H1 (cell line): ENCODE data around the gene LRRC37A3. TPM values are rescaled to one million over a fixed set of nuclear protein-coding genes. Genes with fewer than 3 reads are reported as not detected.
"Not testable (repeated sequence)": the region's sequence is repeated elsewhere in the genome, so short reads cannot be mapped to it uniquely, and the experiment has no call there.

Experiments used
- CTCF ChIA-PET: fragments of 300-600 bp; sonication (Branson Sonifier 250); formaldehyde crosslinking; loops from one replicate; lab custom pipeline; 2021; ENCODE audit not compliant: partially characterized antibody; lab: Charles Lee
- POLR2A ChIA-PET: fragments of 300-600 bp; sonication (Branson Sonifier 250); formaldehyde crosslinking; loops from one replicate; lab custom pipeline; 2021; ENCODE audit warnings: inconsistent platforms; ENCODE audit not compliant: partially characterized antibody; lab: Charles Lee
- DNase-seq, 2 experiments: peaks; one replicate each; pipeline versions ENCODE4 v3.0.0 to v3.0.0-alpha.2; 2010 to 2022; ENCODE audit warnings: low spot score in 2 of 2, low read depth in 1 of 2, mixed read lengths in 1 of 2
- FAIRE-seq: peaks from 2 replicates; lab custom pipeline; 2011; peaks lifted over from hg19 to GRCh38; lab: Jason Lieb, UNC
- H2AFZ ChIP-seq: 2 replicates; pipeline ENCODE4 v1.8.1; 2012; ENCODE audit warnings: low read length, inconsistent platforms
- H2AK5ac ChIP-seq: 2 replicates; pipeline ENCODE4 v1.6.1; 2013; ENCODE audit warnings: low read depth, low read length
- H2BK120ac ChIP-seq: replicated peaks from 2 replicates; pipeline ENCODE3; 2013; ENCODE audit warnings: low read depth, low read length, inconsistent platforms
- H2BK12ac ChIP-seq: 2 replicates; pipeline ENCODE4 v1.6.1; 2013; ENCODE audit warnings: low read depth, low read length
- H2BK15ac ChIP-seq: 2 replicates; pipeline ENCODE4 v1.6.1; 2013; ENCODE audit warnings: low read length
- H2BK20ac ChIP-seq: 2 replicates; pipeline ENCODE4 v1.6.1; 2013; ENCODE audit warnings: low read length
- H2BK5ac ChIP-seq: 2 replicates; pipeline ENCODE4 v1.6.1; 2013; ENCODE audit warnings: low read depth, low read length
- H3K14ac ChIP-seq: 2 replicates; pipeline ENCODE4 v1.6.1; 2013; ENCODE audit warnings: inconsistent platforms; ENCODE audit not compliant: insufficient read length
- H3K18ac ChIP-seq: 2 replicates; pipeline ENCODE4 v1.6.1; 2013; ENCODE audit warnings: low read length; ENCODE audit errors: extremely low read depth
- H3K23ac ChIP-seq: 2 replicates; pipeline ENCODE4 v1.6.1; 2013; ENCODE audit warnings: inconsistent platforms; ENCODE audit not compliant: insufficient read length
- H3K23me2 ChIP-seq: 2 replicates; pipeline ENCODE4 v1.6.1; 2013; ENCODE audit warnings: low read depth, low read length
- H3K27ac ChIP-seq: 2 replicates; pipeline ENCODE4 v1.6.1; 2011; ENCODE audit warnings: low read depth, low read length, inconsistent platforms
- H3K27me3 ChIP-seq, 4 experiments: replicated peaks in 1 of 4; 1 replicate in 1 of 4; 2 replicates in 3 of 4; pipeline versions ENCODE4 v1.6.1 to v1.8.1; 2011 to 2013; ENCODE audit warnings: low read length in 3 of 4, mild to moderate bottlenecking in 3 of 4, inconsistent platforms in 2 of 4, mixed read lengths in 2 of 4, moderate library complexity in 1 of 4; ENCODE audit not compliant: control insufficient read depth in 3 of 4, insufficient read depth in 3 of 4; ENCODE audit errors: extremely low read depth in 1 of 4
- H3K36me3 ChIP-seq, 4 experiments: 2 replicates each; pipeline versions ENCODE4 v1.6.1 to v1.8.1; 2011 to 2013; ENCODE audit warnings: mild to moderate bottlenecking in 4 of 4, low read length in 3 of 4, moderate library complexity in 2 of 4, control low read depth in 1 of 4, inconsistent platforms in 1 of 4; ENCODE audit not compliant: insufficient read depth in 4 of 4, control insufficient read depth in 2 of 4
- H3K4ac ChIP-seq: replicated peaks from 2 replicates; pipeline ENCODE3; 2013; ENCODE audit warnings: low read length, low read depth, mixed read lengths, inconsistent platforms; ENCODE audit not compliant: insufficient read length
- H3K4me1 ChIP-seq, 4 experiments: replicated peaks in 1 of 4; 1 replicate in 1 of 4; 2 replicates in 3 of 4; pipeline versions ENCODE4 v1.6.1 to v1.8.1; 2011 to 2013; ENCODE audit warnings: low read length in 3 of 4, inconsistent platforms in 2 of 4, mixed read lengths in 1 of 4; ENCODE audit not compliant: insufficient read depth in 4 of 4, control insufficient read depth in 3 of 4
- H3K4me2 ChIP-seq, 2 experiments: 2 replicates each; pipeline versions ENCODE4 v1.6.1 to v1.8.1; 2011 to 2013; ENCODE audit warnings: low read depth in 2 of 2, low read length in 2 of 2, control low read depth in 1 of 2, inconsistent platforms in 1 of 2, mild to moderate bottlenecking in 1 of 2; ENCODE audit not compliant: insufficient read depth in 1 of 2
- H3K4me3 ChIP-seq, 4 experiments: fragments of 200-600, 300-600 bp in 1 of 4; sonication (generic), shearing (Covaris generic), sonication (Bioruptor Twin) in 1 of 4; 2 replicates each; pipeline versions ENCODE4 v1.5.1 to v1.8.1; 2011 to 2016; ENCODE audit warnings: low read length in 4 of 4, low read depth in 3 of 4, control low read depth in 2 of 4, inconsistent platforms in 2 of 4, mild to moderate bottlenecking in 2 of 4, mixed read lengths in 1 of 4, moderate library complexity in 1 of 4; ENCODE audit not compliant: insufficient read depth in 2 of 4; ENCODE audit errors: extremely low read depth in 1 of 4
- H3K56ac ChIP-seq: replicated peaks from 2 replicates; pipeline ENCODE3; 2013; ENCODE audit warnings: low read depth, mild to moderate bottlenecking, mixed read lengths, low read length, inconsistent platforms; ENCODE audit not compliant: insufficient read length
- H3K79me1 ChIP-seq: 2 replicates; pipeline ENCODE4 v1.6.1; 2013; ENCODE audit warnings: low read depth, low read length, control low read depth
- H3K79me2 ChIP-seq, 2 experiments: 2 replicates each; pipeline versions ENCODE4 v1.6.1 to v1.8.1; 2012 to 2013; ENCODE audit warnings: low read length in 2 of 2, mild to moderate bottlenecking in 2 of 2, inconsistent platforms in 1 of 2; ENCODE audit not compliant: insufficient read depth in 2 of 2, control insufficient read depth in 1 of 2
- H3K9ac ChIP-seq, 4 experiments: replicated peaks in 1 of 4; 1 replicate in 1 of 4; 2 replicates in 3 of 4; pipeline versions ENCODE4 v1.6.1 to v1.8.1; 2011 to 2013; ENCODE audit warnings: low read depth in 3 of 4, low read length in 3 of 4, control low read depth in 2 of 4, mild to moderate bottlenecking in 2 of 4, moderate library complexity in 2 of 4, inconsistent platforms in 1 of 4; ENCODE audit errors: extremely low read depth in 1 of 4
- H3K9me3 ChIP-seq, 2 experiments: 2 replicates each; pipeline versions ENCODE4 v1.6.1 to v1.8.1; 2012 to 2013; ENCODE audit warnings: mild to moderate bottlenecking in 2 of 2, moderate library complexity in 2 of 2, control low read depth in 1 of 2, inconsistent platforms in 1 of 2, low read depth in 1 of 2, low read length in 1 of 2, mixed read lengths in 1 of 2; ENCODE audit not compliant: insufficient read depth in 2 of 2
- H4K20me1 ChIP-seq, 2 experiments: replicated peaks in 1 of 2; 2 replicates each; pipeline versions ENCODE3 to v1.8.1; 2011 to 2013; ENCODE audit warnings: inconsistent platforms in 2 of 2, low read length in 2 of 2, mild to moderate bottlenecking in 1 of 2; ENCODE audit not compliant: insufficient read depth in 2 of 2, control insufficient read depth in 1 of 2
- H4K5ac ChIP-seq: 2 replicates; pipeline ENCODE4 v1.6.1; 2013; ENCODE audit warnings: low read length, low read depth, mixed read lengths, inconsistent platforms; ENCODE audit not compliant: insufficient read length
- H4K8ac ChIP-seq: 2 replicates; pipeline ENCODE4 v1.8.0; 2013; ENCODE audit warnings: mild to moderate bottlenecking, moderate library complexity, low read length, inconsistent platforms; ENCODE audit not compliant: insufficient read depth; ENCODE audit errors: extremely low read depth
- H4K91ac ChIP-seq: replicated peaks from 2 replicates; pipeline ENCODE3; 2013; ENCODE audit warnings: low read length, mixed read lengths, inconsistent platforms; ENCODE audit not compliant: insufficient read length
- WGBS, 2 experiments: shearing (Covaris generic) in 1 of 2; methylation state at CpG; one replicate each; pipeline versions ENCODE4 v1.1.6 to v1.1.7; 2013 to 2015; ENCODE audit warnings: low lambda C conversion rate in 2 of 2, mixed read lengths in 2 of 2, inconsistent platforms in 1 of 2, low coverage in 1 of 2, missing lambda C conversion rate in 1 of 2; ENCODE audit not compliant: insufficient replicate concordance in 2 of 2, insufficient coverage in 1 of 2, insufficient read length in 1 of 2; ENCODE audit errors: extremely low coverage in 1 of 2, missing lambda C conversion rate in 1 of 2; 5-methylcytosine and 5-hydroxymethylcytosine counted together
- polyA plus RNA-seq, 7 experiments: library from polyadenylated mRNA; depleted of rRNA in 3 of 7; stranded (reverse) in 5 of 7; unstranded in 2 of 7; fragments of >200 nt in 5 of 7; fragments of 200-250 nt in 2 of 7; gene quantifications; 1 replicate in 5 of 7; 2 replicates in 1 of 7; 4 replicates in 1 of 7; pipeline versions ENCODE4 v1.2.1 to v1.2.3, GENCODE V29; 2011 to 2013; ENCODE audit warnings: missing spikeins in 2 of 7, mixed read lengths in 2 of 7
- total RNA-seq: library from RNA; stranded (reverse); fragmentation: NEBNext Ultra II Directional; extraction: Animal tissue kit (Norgen Biotek cat#: 25700); gene quantifications from 2 replicates; pipeline ENCODE4 v1.2.1, GENCODE V29; 2021

The LRRC37A3 gene
- total and polyA plus RNA-seq, 2 of the 8 experiments (the other 6 are each of a cell fraction or from before 2014, with no cell fraction given) = 2.7 to 9.4 TPM

DNA sequence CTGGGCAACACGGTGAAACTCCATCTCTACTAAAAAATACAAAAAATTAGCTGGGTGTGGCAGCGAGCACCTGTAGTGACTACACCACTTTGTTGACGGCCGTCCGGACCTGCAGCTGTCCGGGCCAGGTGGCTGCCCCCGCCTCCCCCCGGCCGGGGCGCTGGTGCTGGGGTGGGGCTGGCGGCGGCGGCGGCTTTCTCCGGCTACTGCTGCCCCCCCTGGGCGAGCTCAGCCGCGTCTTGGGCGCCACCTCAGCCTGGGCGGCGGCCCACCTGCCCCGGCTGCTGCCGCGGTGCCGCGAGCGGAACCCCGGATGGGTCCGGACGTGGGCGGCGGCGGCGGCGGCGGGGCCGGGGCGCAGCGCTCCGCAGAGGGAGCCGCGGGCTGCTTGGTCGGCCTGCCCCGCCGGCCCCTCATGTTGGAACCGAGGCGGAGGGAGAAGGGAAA, 413 bp downstream of the LRRC37A3 start:
- not testable (repeated sequence) for H3K9me3 ChIP-seq, H3K4ac ChIP-seq, H4K20me1 ChIP-seq, H4K91ac ChIP-seq, H3K36me3 ChIP-seq, H2AFZ ChIP-seq, H2BK5ac ChIP-seq, H2BK15ac ChIP-seq, H4K5ac ChIP-seq, H3K27me3 ChIP-seq, H3K14ac ChIP-seq, H3K56ac ChIP-seq, H3K23ac ChIP-seq, H2BK12ac ChIP-seq, H2AK5ac ChIP-seq, H3K79me1 ChIP-seq, H3K23me2 ChIP-seq, FAIRE-seq, H2BK120ac ChIP-seq, H2BK20ac ChIP-seq, H3K4me1 ChIP-seq, H3K18ac ChIP-seq, H3K79me2 ChIP-seq, H3K27ac ChIP-seq
- peak in 1 of 2 experiments; percentile 61 for DNase-seq
- ChIA-PET CTCF (interaction anchor here (0.8 to 1.5 kb wide), 3 partner anchors 43 to 146 kb away, joined by 3 to 4 read pairs (median 3); no protein-coding TSS in a partner anchor), POLR2A (interaction anchor here (1.0 to 1.6 kb wide), 3 partner anchors 39 to 265 kb away, joined by 3 to 6 read pairs (median 3); no protein-coding TSS in a partner anchor)
- 0% methylated on average over 15 of the region's 47 CpGs; no CpG with 5 or more reads in 1 of the 2 experiments for WGBS, 2 experiments
- Histone ChIP-seq H3K4me2 (peak overlapping the region in 1 of 2 experiments; percentile 53; a peak in 2 of 4 replicates), H3K9ac (peak overlapping the region in 3 of 4 experiments; percentile 46 to 86 (median 49); a peak in 5 of 7 replicates), H3K4me3 (peak overlapping the region; percentile 32 to 66 (median 48)), H4K8ac (peak overlapping the region; percentile 51; the same call in 1 of the 2 replicates)

DNA sequence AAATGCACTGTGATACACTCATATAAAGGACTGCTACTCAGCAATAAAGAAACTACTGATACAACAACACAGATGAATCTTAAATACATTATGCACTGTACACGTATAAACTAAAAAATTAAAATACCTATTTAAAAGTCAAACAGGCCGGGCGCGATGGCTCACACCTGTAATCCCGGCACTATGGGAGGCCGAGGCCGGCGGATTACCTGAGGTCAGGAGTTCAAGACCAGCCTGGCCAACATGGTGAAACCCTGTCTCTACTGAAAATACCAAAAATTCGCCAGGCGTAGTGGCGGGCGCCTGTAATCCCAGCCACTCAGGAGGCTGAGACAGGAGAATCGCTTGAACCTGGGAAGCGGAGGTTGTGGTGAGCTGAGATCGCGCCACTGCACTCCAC, 1.7 kb downstream of the LRRC37A3 start:
- H3K56ac ChIP-seq, CTCF ChIA-PET, H4K8ac ChIP-seq, H3K9ac ChIP-seq, H3K4me1 ChIP-seq, H3K14ac ChIP-seq, H3K23ac ChIP-seq, H3K9me3 ChIP-seq, H3K27ac ChIP-seq, H2BK12ac ChIP-seq, H2BK20ac ChIP-seq, H3K4me3 ChIP-seq, H4K5ac ChIP-seq, DNase-seq, H3K36me3 ChIP-seq, H2BK120ac ChIP-seq, FAIRE-seq, H2AK5ac ChIP-seq, H4K20me1 ChIP-seq, H4K91ac ChIP-seq, POLR2A ChIA-PET, H3K27me3 ChIP-seq, H3K23me2 ChIP-seq, H3K4me2 ChIP-seq, H3K18ac ChIP-seq, H3K4ac ChIP-seq, H3K79me2 ChIP-seq, H2BK15ac ChIP-seq, H2BK5ac ChIP-seq, H3K79me1 ChIP-seq, H2AFZ ChIP-seq: not testable (repeated sequence)
- 88% methylated on average over 13 of the region's 16 CpGs; no CpG with 5 or more reads in 1 of the 2 experiments for WGBS, 2 experiments
